DND-41 (cell line): ENCODE measurements around the gene VAPA.

Experiments
- ATAC-seq: fragments of 200-7000 bp; cut with Tn5 transposase; 3 replicates; pipeline ENCODE4 v1.9.1; 2021; ENCODE audit warnings: low read depth; ENCODE audit not compliant: insufficient read depth
- DNase-seq: peaks from one replicate; pipeline ENCODE4 v3.0.0-alpha.2; 2020
- H2AFZ ChIP-seq: 2 replicates; pipeline ENCODE4 v1.6.0; 2012; ENCODE audit warnings: low read depth, low read length
- H3K27ac ChIP-seq: 2 replicates; pipeline ENCODE4 v1.5.1; 2012; ENCODE audit warnings: low read length, inconsistent platforms
- H3K27me3 ChIP-seq: fragments of 200-600 bp; sonication (generic); 2 replicates; pipeline ENCODE4 v1.6.0; 2012; ENCODE audit warnings: low read length, mild to moderate bottlenecking, inconsistent platforms; ENCODE audit not compliant: insufficient read depth, poor library complexity
- H3K36me3 ChIP-seq: 2 replicates; pipeline ENCODE4 v1.5.1; 2012; ENCODE audit warnings: low read length, inconsistent platforms; ENCODE audit not compliant: insufficient read depth
- H3K4me1 ChIP-seq: 2 replicates; pipeline ENCODE4 v1.5.1; 2012; ENCODE audit warnings: mild to moderate bottlenecking, low read length; ENCODE audit not compliant: insufficient read depth
- H3K4me2 ChIP-seq: 2 replicates; pipeline ENCODE4 v1.6.0; 2012; ENCODE audit warnings: mild to moderate bottlenecking, moderate library complexity, low read length, inconsistent platforms; ENCODE audit not compliant: insufficient read depth
- H3K4me3 ChIP-seq, 2 experiments: fragments of 200-600 bp in 1 of 2; shearing (Covaris generic) in 1 of 2; 2 replicates each; pipeline ENCODE4 v1.5.1; 2012 to 2016; ENCODE audit warnings: inconsistent platforms in 2 of 2, low read length in 2 of 2, mild to moderate bottlenecking in 2 of 2, low read depth in 1 of 2, moderate library complexity in 1 of 2
- H3K79me2 ChIP-seq: 2 replicates; pipeline ENCODE4 v1.6.0; 2012; ENCODE audit warnings: low read length, inconsistent platforms; ENCODE audit not compliant: insufficient read depth
- H3K9ac ChIP-seq: 2 replicates; pipeline ENCODE4 v1.6.0; 2012; ENCODE audit warnings: low read depth, mild to moderate bottlenecking, inconsistent platforms, low read length, moderate library complexity
- H3K9me3 ChIP-seq: 2 replicates; pipeline ENCODE4 v1.5.1; 2012; ENCODE audit warnings: low read length, moderate library complexity, mild to moderate bottlenecking, inconsistent platforms; ENCODE audit not compliant: insufficient read depth, severe bottlenecking
- H4K20me1 ChIP-seq: 2 replicates; pipeline ENCODE4 v1.6.0; 2012; ENCODE audit warnings: low read length; ENCODE audit not compliant: insufficient read depth
- CTCF ChIP-seq: IDR thresholded peaks from 2 replicates; pipeline ENCODE4 v1.5.1; 2012; ENCODE audit warnings: borderline replicate concordance, low read length, moderate library complexity, mild to moderate bottlenecking; ENCODE audit not compliant: poor library complexity, severe bottlenecking; ENCODE audit errors: extremely low read depth
- EZH2 ChIP-seq: IDR thresholded peaks from 3 replicates; pipeline ENCODE4 v1.6.1; 2012; ENCODE audit warnings: borderline replicate concordance, low read depth, mild to moderate bottlenecking, moderate library complexity, low read length, inconsistent platforms; ENCODE audit not compliant: severe bottlenecking

Gene VAPA

GRCh38 chr18:10006311-10006893 lies 92.6 kb downstream of the VAPA start:
- ATAC-seq (no peak), DNase-seq (no peak)
- no peak overlapping the region for H3K4me3 ChIP-seq
- no peaks in the 10 kb centered on the region for H3K36me3 ChIP-seq
- TF ChIP-seq EZH2 = no peak
- peak; percentile 12 for TF ChIP-seq CTCF
- no peak overlapping the region for H3K27ac ChIP-seq
- no peak overlapping the region for H3K4me2 ChIP-seq
- H3K27me3 ChIP-seq = no peaks in the 10 kb centered on the region
- H4K20me1 ChIP-seq = no peaks in the 10 kb centered on the region
- no peaks in the 10 kb centered on the region for H3K4me1 ChIP-seq
- H3K9ac ChIP-seq = no peak overlapping the region
- no peaks in the 10 kb centered on the region for H3K79me2 ChIP-seq
- H3K9me3 ChIP-seq = no peaks in the 10 kb centered on the region
- H2AFZ ChIP-seq = no peak overlapping the region

GRCh38 chr18:10008006-10008647 lies 94.3 kb downstream of the VAPA start:
- ATAC-seq = no peak
- Histone ChIP-seq H2AFZ (no peak overlapping the region), H3K9me3 (no peaks in the 10 kb centered on the region), H4K20me1 (no peaks in the 10 kb centered on the region), H3K27me3 (no peaks in the 10 kb centered on the region), H3K4me2 (no peak overlapping the region), H3K36me3 (no peaks in the 10 kb centered on the region), H3K27ac (no peak overlapping the region), H3K4me1 (no peaks in the 10 kb centered on the region), H3K4me3 (no peak overlapping the region), H3K79me2 (no peaks in the 10 kb centered on the region), H3K9ac (no peak overlapping the region)
- TF ChIP-seq EZH2 (no peak), CTCF (no peak)
- no peak for DNase-seq
